B cell (primary cell): ENCODE data around the gene IQCC. TPM values are rescaled to one million over a fixed set of nuclear protein-coding genes. Genes with fewer than 3 reads are reported as not detected.

Experiments
- ATAC-seq: fragments of 200-7000 bp; cut with Tn5 transposase; one replicate; pipeline ENCODE4 v1.10.0; 2021; ENCODE audit warnings: low read depth, mild to moderate bottlenecking, moderate number of reproducible peaks, moderate library complexity
- CTCF ChIA-PET: fragments of 350-600 bp; sonication (Branson Sonifier 250); formaldehyde crosslinking; loops from one replicate; lab custom pipeline; 2021; ENCODE audit warnings: antibody characterized with exemption, inconsistent platforms; lab: Charles Lee
- POLR2A ChIA-PET: fragments of 350-600 bp; sonication (Branson Sonifier 250); formaldehyde crosslinking; loops from one replicate; lab custom pipeline; 2021; ENCODE audit warnings: antibody characterized with exemption; lab: Charles Lee
- DNase-seq: peaks from one replicate; pipeline ENCODE4 v3.0.0; 2013
- H2AFZ ChIP-seq: 2 replicates; pipeline ENCODE4 v1.6.1; 2012; ENCODE audit warnings: mild to moderate bottlenecking, low read depth, low read length; ENCODE audit not compliant: insufficient read depth, poor library complexity, severe bottlenecking
- H3K27ac ChIP-seq, 2 donors: 1 replicate in 1 of 2; 2 replicates in 1 of 2; pipeline ENCODE4 v1.5.1; 2012 to 2013; ENCODE audit warnings: low read length in 2 of 2, mild to moderate bottlenecking in 2 of 2, moderate library complexity in 1 of 2
- H3K27me3 ChIP-seq, 4 experiments: fragments of 200-600 bp in 1 of 4; sonication (generic) in 1 of 4; replicated peaks in 1 of 4; 1 replicate in 2 of 4; 2 replicates in 2 of 4; pipeline versions ENCODE4 v1.6.1 to v1.7.0; 2013 to 2016; ENCODE audit warnings: low read length in 3 of 4, mild to moderate bottlenecking in 2 of 4, mixed read lengths in 1 of 4, moderate library complexity in 1 of 4; ENCODE audit not compliant: insufficient read depth in 4 of 4, control insufficient read depth in 3 of 4; ENCODE audit errors: control extremely low read depth in 1 of 4
- H3K36me3 ChIP-seq, 2 experiments: replicated peaks in 1 of 2; 1 replicate in 1 of 2; 2 replicates in 1 of 2; pipeline versions ENCODE4 v1.6.1 to v1.7.1; 2013; ENCODE audit warnings: low read length in 1 of 2; ENCODE audit not compliant: insufficient read depth in 2 of 2, control insufficient read depth in 1 of 2; ENCODE audit errors: control extremely low read depth in 1 of 2, extremely low read depth in 1 of 2
- H3K4me1 ChIP-seq, 2 donors: fragments of 200-600 bp in 1 of 2; sonication (generic) in 1 of 2; 1 replicate in 1 of 2; 2 replicates in 1 of 2; pipeline versions ENCODE4 v1.5.1 to v1.6.1; 2013 to 2017; ENCODE audit warnings: low read length in 2 of 2; ENCODE audit not compliant: control insufficient read depth in 2 of 2, insufficient read depth in 2 of 2
- H3K4me2 ChIP-seq: replicated peaks from 2 replicates; pipeline ENCODE3; 2012; ENCODE audit warnings: mild to moderate bottlenecking, low read depth, low read length; ENCODE audit not compliant: poor library complexity, severe bottlenecking
- H3K4me3 ChIP-seq, 5 experiments: fragments of 200-600 bp in 1 of 5; sonication (generic) in 1 of 5; 1 replicate in 3 of 5; 2 replicates in 2 of 5; pipeline versions ENCODE4 v1.5.1 to v1.7.0; 2011 to 2016; ENCODE audit warnings: low read length in 4 of 5, mild to moderate bottlenecking in 4 of 5, low read depth in 2 of 5, control low read depth in 1 of 5, moderate library complexity in 1 of 5; ENCODE audit not compliant: insufficient read depth in 1 of 5; ENCODE audit errors: control extremely low read depth in 1 of 5, extremely low read depth in 1 of 5
- H3K79me2 ChIP-seq: fragments of 200-600 bp; sonication (generic); one replicate; pipeline ENCODE4 v1.6.0; 2016; ENCODE audit warnings: low read length; ENCODE audit not compliant: control insufficient read depth, insufficient read depth
- H3K9ac ChIP-seq: fragments of 200-600 bp; sonication (generic); 2 replicates; pipeline ENCODE4 v1.6.1; 2017; ENCODE audit warnings: mild to moderate bottlenecking, low read length, moderate library complexity
- H3K9me3 ChIP-seq, 3 donors: one replicate each; pipeline versions ENCODE4 v1.6.1 to v1.7.1; 2013; ENCODE audit warnings: low read length in 2 of 3; ENCODE audit not compliant: control insufficient read depth in 2 of 3, insufficient read depth in 1 of 3; ENCODE audit errors: control extremely low read depth in 1 of 3
- H4K20me1 ChIP-seq: 2 replicates; pipeline ENCODE4 v1.6.0; 2012; ENCODE audit warnings: mild to moderate bottlenecking, low read length; ENCODE audit not compliant: insufficient read depth, control insufficient read depth, poor library complexity, severe bottlenecking
- H3K27ac Mint-ChIP-seq: one replicate; pipeline ENCODE4 v1.8.0; 2021; ENCODE audit warnings: mixed read lengths
- H3K27me3 Mint-ChIP-seq: one replicate; pipeline ENCODE4 v1.8.0; 2021; ENCODE audit warnings: mixed read lengths
- H3K4me1 Mint-ChIP-seq: one replicate; pipeline ENCODE4 v1.8.0; 2021; ENCODE audit warnings: mixed read lengths
- H3K4me3 Mint-ChIP-seq: one replicate; pipeline ENCODE4 v1.8.0; 2021; ENCODE audit warnings: mixed read lengths
- H3K9me3 Mint-ChIP-seq: one replicate; pipeline ENCODE4 v1.8.0; 2022; ENCODE audit warnings: mixed read lengths; ENCODE audit not compliant: insufficient read depth
- EZH2 ChIP-seq: IDR thresholded peaks from 2 replicates; pipeline ENCODE4 v1.6.1; 2012; ENCODE audit warnings: borderline replicate concordance, low read depth, mild to moderate bottlenecking, moderate library complexity, low read length; ENCODE audit not compliant: insufficient read depth, poor library complexity, severe bottlenecking
- WGBS: methylation state at CpG from one replicate; pipeline ENCODE4 v1.1.5; 2013; ENCODE audit warnings: missing lambda C conversion rate; ENCODE audit not compliant: insufficient coverage; 5-methylcytosine and 5-hydroxymethylcytosine counted together
- intact Hi-C: fragments of 100-400 bp; cut with micrococcal nuclease; formaldehyde crosslinking; loops from one replicate; pipeline ENCODE4 v1.10.0; 2022
- polyA plus RNA-seq: library from polyadenylated mRNA; depleted of rRNA; stranded (reverse); fragments of >200 nt; gene quantifications from 2 replicates; pipeline ENCODE4 v1.2.3, GENCODE V29; 2012
- total RNA-seq, 2 donors: library from RNA; stranded (reverse); fragments of 120-200 nt in 1 of 2; gene quantifications; 1 replicate in 1 of 2; 2 replicates in 1 of 2; pipeline versions ENCODE4 v1.2.3 to v1.2.4, GENCODE V29; 2013 to 2022
- TF ChIP-seq, protein P1 (sequence below): fragments of 200-600 bp; IDR thresholded peaks from one replicate; pipeline ENCODE4 v1.8.0; 2022; ENCODE audit warnings: antibody characterized with exemption, mild to moderate bottlenecking

The IQCC gene
- total and polyA plus RNA-seq, 2 donors (not counting 1 experiment from before 2014, with no cell fraction given): 2.0 to 2.1 TPM

DNA sequence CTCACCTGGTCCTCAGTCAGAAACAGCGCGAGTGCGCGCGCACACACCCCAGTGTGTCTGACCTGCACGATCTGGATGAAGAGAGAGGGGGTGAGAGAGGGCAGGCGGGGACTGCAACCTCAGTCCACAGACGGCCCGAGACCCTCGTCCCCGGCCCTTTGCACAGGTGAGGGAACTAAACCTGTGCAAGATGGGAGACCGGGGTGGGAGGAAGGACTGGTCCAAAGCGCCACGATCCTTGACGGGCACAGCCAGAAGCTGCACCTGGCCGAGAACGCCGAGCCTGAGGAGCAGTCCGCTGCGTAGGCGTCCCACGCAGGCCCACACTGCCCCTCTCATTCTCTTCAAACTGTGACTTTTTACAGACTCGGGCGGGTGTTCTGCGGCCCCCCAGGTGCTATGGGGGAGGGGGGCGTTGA is 519 bp upstream of the IQCC start:
- Histone ChIP-seq H4K20me1 (no peaks in the 10 kb centered on the region), H3K4me3 (peak overlapping the region in 4 of 5 experiments; percentile 59 to 78 (median 62)), H3K9me3 (peaks cover 0 to 4% (median 0%) of the 10 kb centered on the region in 3 donors), H3K27me3 (no peaks in the 10 kb centered on the region), H3K4me2 (peak overlapping the region; percentile 82), H2AFZ (peak overlapping the region; percentile 76), H3K79me2 (no peaks in the 10 kb centered on the region), H3K27ac (peak overlapping the region in 1 of 2 donors; percentile 23), H3K36me3 (no peaks in the 10 kb centered on the region), H3K4me1 (peaks cover 42 to 63% of the 10 kb centered on the region in 2 donors), H3K9ac (peak overlapping the region; percentile 65)
- ATAC-seq (no peak), DNase-seq (no peak)
- intact Hi-C loops: loop anchor here (1.0 to 10.0 kb wide), 4 partner anchors 26 to 130 kb away; partner anchors contain the start of genes HDAC1, TMEM39B and TXLNA
- WGBS: 90% methylated on average over 17 of the region's 26 CpGs
- no peak for TF ChIP-seq EZH2
- TF ChIP-seq, protein P1, sequence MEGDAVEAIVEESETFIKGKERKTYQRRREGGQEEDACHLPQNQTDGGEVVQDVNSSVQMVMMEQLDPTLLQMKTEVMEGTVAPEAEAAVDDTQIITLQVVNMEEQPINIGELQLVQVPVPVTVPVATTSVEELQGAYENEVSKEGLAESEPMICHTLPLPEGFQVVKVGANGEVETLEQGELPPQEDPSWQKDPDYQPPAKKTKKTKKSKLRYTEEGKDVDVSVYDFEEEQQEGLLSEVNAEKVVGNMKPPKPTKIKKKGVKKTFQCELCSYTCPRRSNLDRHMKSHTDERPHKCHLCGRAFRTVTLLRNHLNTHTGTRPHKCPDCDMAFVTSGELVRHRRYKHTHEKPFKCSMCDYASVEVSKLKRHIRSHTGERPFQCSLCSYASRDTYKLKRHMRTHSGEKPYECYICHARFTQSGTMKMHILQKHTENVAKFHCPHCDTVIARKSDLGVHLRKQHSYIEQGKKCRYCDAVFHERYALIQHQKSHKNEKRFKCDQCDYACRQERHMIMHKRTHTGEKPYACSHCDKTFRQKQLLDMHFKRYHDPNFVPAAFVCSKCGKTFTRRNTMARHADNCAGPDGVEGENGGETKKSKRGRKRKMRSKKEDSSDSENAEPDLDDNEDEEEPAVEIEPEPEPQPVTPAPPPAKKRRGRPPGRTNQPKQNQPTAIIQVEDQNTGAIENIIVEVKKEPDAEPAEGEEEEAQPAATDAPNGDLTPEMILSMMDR: no peak
- ChIA-PET CTCF (interaction anchor here (0.6 to 2.4 kb wide), 5 partner anchors 11 to 131 kb away, joined by 3 to 12 read pairs (median 4); partner anchors contain the start of gene MARCKSL1), POLR2A (interaction anchor here (1.0 to 1.2 kb wide), 3 partner anchors 10 to 155 kb away, joined by 3 to 5 read pairs (median 3); partner anchors contain the start of gene MARCKSL1)
- H3K9me3 Mint-ChIP-seq: no peaks in the 10 kb centered on the region
- no peak overlapping the region for H3K27ac Mint-ChIP-seq
- H3K4me3 Mint-ChIP-seq: peak overlapping the region; percentile 88
- H3K4me1 Mint-ChIP-seq: peaks cover 66% of the 10 kb centered on the region
- no peaks in the 10 kb centered on the region for H3K27me3 Mint-ChIP-seq

DNA sequence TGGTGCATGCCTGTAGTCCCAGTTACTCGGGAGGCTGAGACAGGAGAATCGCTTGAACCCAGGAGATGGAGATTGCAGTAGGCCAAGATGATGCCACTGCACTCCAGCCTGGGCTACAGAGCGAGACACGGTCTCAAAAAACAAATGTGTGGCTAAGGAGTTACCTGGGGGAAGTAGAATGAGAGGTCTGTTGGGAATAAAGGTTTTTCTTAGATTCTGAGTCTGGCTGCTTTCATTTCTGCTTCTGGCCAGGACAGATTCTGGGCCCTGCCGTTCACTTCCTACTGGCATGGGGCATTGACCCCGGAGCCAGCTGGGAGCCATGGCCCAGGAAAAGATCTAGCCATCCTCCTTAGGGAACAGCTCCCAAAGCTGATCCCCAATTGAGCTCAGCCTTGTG is 3.0 kb downstream of the IQCC start:
- Histone ChIP-seq H3K79me2 (no peaks in the 10 kb centered on the region), H3K4me2 (peak overlapping the region; percentile 35), H3K27ac (no peak overlapping the region), H3K9me3 (peaks cover 0 to 4% (median 0%) of the 10 kb centered on the region in 3 donors), H3K4me1 (peaks cover 30 to 43% of the 10 kb centered on the region in 2 donors), H4K20me1 (no peaks in the 10 kb centered on the region), H3K9ac (no peak overlapping the region), H2AFZ (no peak overlapping the region), H3K27me3 (no peaks in the 10 kb centered on the region), H3K36me3 (no peaks in the 10 kb centered on the region), H3K4me3 (no peak overlapping the region)
- no peaks in the 10 kb centered on the region for H3K9me3 Mint-ChIP-seq
- ATAC-seq: peak; percentile 46
- whole genome bisulfite sequencing: 28% methylated on average over 6 of the region's 6 CpGs
- POLR2A ChIA-PET: interaction anchor here (0.9 kb wide), 1 partner anchor 115 kb away, joined by 7 read pairs; no protein-coding TSS in a partner anchor
- peak overlapping the region; percentile 26 for H3K4me3 Mint-ChIP-seq
- DNase-seq: peak; percentile 65
- H3K27me3 Mint-ChIP-seq: no peaks in the 10 kb centered on the region
- TF ChIP-seq, protein P1: no peak
- peak overlapping the region; percentile 50 for H3K27ac Mint-ChIP-seq
- intact Hi-C loops: loop anchor here (5.0 to 10.0 kb wide), 3 partner anchors 34 to 134 kb away; partner anchors contain the start of genes HDAC1 and TMEM39B
- peaks cover 46% of the 10 kb centered on the region for H3K4me1 Mint-ChIP-seq
- CTCF ChIA-PET: interaction anchor here (1.3 to 2.5 kb wide), 2 partner anchors 32 to 108 kb away, joined by 3 to 6 read pairs; no protein-coding TSS in a partner anchor
